Fibroblast of skin of right biceps (primary cell): ENCODE results near the gene PTGDS.
A peak's percentile ranks its signal among the peaks of the same experiment; 100 is the strongest.

Experiments used
- DNase-seq: peaks from one replicate; pipeline ENCODE4 v3.0.0-alpha.2; 2013

PTGDS gene

DNA sequence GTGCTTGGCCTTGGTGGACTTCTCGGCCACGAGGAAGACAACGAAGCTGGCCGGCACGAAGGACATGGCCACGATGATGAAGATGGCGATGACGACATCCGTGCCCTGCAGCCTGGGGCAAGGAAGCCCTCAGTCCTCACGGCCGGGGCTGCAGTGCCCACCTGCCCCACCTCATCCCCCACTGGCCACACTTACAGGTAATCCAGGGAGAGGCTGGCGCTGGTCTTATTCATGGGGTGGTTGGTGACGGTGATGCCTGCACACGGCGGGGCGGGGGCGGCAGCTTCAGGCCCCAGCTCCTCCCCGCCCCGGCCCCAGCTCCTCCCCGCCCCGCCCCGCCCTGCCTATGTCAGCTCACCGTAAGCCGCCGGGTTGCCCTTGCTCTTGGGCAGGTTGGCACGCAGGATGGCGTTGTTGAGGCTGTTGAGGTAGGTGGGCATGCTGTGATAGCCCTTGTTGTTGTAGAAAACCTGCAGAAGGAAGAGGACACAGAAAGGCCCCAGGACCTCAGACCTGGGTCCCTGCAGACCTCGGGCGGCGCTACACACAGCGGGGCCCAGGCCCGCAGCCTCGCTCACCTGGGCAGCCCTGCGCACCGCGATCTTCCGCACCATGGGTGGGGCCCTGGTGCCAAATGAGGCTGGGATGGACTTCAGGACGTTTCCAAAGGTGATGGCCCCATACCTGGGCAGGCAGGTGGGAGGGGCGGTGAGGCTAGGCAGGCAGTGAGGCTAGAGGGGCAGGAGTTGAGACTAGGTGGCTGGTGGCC, 34.8 kb downstream of the PTGDS start:
- no peak for DNase-seq

GRCh38 chr9:137012694-137013570, 35.6 kb downstream of the PTGDS start:
- DNase-seq, result no peak

DNA sequence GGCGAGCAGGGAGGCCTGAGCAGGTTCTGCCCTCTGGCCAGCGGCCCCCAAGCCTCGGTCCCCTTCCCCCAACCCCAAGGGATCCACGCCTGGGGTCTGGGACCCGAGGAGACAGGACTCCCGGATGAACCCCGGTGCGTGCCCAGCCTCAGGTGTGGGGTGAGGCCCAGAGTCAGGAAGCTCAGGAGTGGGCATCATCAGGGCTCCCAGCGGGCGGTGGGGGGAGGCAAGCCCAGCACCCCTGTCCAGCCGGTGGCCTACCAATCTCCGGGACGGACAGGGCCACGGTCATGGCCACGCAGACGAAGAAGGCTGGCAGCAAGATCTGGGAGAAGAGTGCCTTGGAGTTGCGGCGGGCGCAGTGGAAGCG, 36.3 kb downstream of the PTGDS start:
- DNase-seq, result no peak

DNA sequence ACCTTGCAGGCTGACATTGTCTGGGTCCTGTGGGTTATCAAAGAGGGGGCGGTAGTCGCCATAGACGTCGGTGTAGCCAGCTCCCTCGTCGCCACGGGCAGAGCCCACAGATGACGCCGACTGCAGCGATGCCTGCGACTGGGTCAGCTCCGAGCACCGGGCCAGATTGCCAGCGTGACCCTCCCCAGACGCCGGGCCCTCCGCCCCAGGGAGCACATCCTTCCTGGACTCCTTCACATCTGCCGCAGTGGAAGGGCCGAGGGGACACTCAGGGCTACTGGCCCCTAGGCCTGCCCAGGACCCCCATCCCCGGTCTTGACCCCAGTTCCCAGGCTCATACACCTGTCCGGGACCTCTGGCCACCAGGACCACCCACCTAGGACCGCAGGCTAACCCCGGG, 36.9 kb downstream of the PTGDS start:
- no peak for DNase-seq

DNA sequence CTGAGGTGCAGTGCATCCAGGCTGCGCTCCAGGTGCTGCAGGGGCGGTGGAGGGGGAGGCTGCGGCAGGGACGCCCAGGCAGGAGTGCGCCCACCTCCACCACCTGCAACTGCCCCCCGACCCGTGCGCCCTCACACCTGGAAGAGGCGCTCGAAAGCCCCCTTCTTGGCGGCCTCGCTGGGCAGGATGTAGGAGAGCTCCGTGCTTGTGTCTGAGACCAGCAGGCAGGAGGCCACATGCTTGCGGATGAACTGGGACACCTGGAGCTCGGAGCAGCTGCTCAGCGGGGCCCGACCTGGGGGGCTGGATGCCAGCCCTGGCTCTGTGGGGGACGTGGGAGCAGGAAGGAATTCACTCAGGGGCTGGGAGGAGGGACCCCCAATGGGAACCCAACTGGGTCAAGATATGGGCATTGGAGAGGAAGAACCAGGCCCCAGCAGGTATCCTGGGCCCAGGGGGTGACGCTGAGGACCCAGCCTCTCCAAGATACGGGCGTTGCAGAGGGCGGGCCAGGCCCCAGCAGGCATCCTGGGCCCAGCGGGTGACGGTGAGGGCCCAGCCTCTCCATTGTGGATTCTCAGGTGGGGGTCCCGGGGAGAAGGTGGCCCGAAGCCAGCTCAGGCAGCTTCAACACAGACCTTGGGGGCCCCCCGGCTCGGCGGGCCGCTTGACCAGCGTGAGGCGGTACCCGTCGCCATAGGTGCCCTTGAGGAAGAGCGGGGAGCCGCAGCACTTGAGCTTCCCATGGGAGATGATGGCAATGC, 37.7 kb downstream of the PTGDS start:
- no peak for DNase-seq

GRCh38 chr9:137015540-137015930, 38.2 kb downstream of the PTGDS start:
- DNase-seq, result no peak

DNA sequence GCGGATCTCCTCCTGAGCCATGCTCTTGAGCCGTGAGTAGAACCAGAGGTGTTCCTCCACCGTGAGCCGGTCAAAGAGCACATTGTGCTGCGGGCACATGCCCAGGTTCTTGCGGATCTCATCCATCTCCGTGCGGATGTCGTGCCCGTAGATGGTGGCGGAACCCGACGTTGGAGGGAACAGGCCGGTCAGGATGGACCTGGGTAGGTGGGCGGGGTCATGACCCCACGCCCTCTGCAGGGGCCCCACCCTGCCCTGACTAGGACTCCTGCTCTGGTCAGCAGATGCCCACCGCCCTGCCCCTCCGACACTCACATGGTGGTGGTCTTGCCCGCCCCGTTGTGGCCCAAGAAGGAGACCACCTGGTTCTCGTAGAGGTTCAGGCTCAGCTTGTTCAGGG, 38.7 kb downstream of the PTGDS start:
- DNase-seq, result no peak

GRCh38 chr9:137016436-137016835, 39.1 kb downstream of the PTGDS start:
- DNase-seq, result no peak

DNA sequence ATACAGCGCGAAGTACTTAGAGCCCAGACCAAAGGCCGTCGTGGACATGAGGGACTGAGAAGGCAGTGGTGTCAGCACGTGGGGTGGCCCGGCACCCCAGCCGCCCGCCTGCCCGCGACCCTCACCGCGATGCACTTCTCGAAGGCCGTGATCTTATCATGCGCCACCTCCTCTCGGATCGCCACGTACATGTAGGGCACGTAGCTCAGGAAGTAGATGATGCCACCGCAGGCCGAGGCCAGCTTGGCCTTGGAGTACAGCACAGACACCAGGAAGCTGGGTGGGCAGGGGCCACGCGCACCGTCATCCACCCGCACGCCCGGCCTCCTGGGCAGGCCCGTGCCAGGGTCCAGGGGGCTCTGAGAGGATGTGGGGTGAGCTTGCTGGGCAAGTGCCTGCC, 39.8 kb downstream of the PTGDS start:
- no peak for DNase-seq

- no peak for DNase-seq
Observed at GRCh38 chr9:137017791-137018497, 40.6 kb downstream of the PTGDS start.

DNA sequence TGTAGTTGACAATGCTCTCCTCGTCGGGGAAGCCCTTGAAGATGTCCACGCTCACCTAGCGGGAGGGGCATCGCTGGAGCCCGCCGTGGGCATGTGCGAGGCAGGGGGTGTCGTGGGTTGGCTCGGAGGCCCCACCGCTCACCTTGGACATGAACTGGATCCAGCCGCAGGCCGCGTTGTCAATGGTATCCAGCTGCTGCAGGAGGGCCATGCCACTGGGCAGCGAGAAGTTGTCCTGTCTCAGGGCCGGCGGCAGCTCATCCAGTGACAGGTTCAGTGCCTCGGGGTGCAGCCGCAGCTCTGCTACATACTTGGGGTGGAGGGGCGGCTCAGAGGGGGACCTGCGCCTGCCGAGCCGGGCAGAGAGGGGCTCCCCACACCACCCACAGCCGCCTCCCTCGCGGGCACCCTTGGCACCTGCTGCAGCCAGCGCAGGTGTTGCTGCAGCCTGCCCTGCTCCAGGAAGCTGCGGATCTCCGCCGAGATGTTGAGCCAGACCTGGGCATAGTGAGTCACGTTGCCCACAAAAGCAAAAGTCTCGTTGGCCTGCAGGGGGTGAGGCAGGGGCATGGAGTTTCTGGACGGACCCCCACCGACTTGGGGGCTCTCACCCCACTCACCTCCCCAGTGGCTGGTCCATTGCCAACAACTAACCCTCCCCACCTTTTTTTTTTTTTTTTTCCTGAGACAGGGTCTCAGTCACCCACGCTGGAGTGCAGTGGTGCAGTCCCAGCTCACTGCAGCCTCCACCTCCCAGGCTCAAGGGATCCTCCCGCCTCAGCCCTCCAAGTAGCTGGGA, 41.7 kb downstream of the PTGDS start:
- no peak for DNase-seq

- no peak for DNase-seq
Observed at GRCh38 chr9:137019891-137020683, 42.8 kb downstream of the PTGDS start.

- no peak for DNase-seq
Observed at GRCh38 chr9:137020771-137021567, 43.7 kb downstream of the PTGDS start.

DNA sequence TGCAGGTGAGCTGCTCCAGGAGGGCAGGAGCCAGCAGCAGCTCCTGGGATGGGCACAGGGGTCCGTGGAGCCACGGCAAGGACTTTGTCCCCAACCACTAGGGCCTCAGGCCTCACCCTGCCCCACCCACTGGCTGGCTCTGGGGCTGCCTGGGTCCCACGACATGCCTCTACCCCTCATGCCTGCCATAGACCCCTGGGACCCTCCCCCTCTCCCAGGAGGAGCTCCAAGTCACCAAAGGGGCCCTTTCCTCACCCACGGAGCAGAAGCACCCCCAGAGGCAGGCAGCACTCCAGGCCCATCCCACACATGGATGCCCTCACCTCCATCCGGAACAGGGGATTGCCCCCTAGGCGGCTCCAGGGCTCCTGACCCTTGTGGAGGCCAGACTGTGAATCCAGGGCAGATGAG, 44.3 kb downstream of the PTGDS start:
- DNase-seq, result no peak

GRCh38 chr9:137021979-137022661, 44.8 kb downstream of the PTGDS start:
- DNase-seq, result peak; percentile 56

DNA sequence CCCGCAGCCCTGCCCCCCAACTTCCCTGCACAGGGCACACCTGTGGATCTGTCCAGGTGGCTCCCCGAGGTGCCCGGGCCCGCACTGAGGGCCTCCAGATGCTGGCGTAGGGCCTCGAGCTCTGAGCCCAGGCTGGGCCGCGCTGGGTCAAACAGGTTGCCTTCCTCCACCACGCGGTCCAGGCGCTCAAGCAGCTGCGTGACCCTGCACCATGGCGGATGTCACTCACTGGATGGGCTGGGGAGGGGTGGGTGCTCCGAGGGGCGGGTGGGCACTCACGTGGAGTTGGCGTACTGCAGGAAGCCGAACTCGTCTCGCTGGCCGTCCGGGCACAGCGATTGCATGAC, 45.3 kb downstream of the PTGDS start:
- DNase-seq, result no peak

GRCh38 chr9:137023157-137023556, 45.9 kb downstream of the PTGDS start:
- no peak for DNase-seq

GRCh38 chr9:137023583-137023991, 46.3 kb downstream of the PTGDS start:
- no peak for DNase-seq

DNA sequence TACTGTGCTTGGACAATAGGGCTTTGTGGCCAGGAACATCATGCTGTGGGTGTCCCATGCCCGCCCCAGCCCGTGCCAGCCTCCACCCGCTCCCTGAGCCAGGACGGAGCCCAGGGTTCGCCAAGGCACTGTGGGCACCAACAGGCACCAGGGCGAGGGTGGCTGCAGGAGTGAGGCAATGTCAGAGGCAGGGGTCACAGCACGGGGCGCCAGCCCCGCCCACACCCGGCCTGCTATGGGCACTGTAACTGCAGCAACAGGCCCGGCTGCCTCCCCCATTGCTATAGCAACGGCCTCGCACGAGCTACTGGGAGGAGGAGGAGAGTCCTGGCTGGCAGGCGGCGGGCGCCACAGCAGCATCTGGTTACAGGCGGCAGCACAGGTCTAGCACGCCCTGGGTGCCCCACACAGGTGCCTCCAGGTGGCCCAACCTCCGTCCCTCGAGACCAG, 48.2 kb downstream of the PTGDS start:
- DNase-seq, result no peak

DNA sequence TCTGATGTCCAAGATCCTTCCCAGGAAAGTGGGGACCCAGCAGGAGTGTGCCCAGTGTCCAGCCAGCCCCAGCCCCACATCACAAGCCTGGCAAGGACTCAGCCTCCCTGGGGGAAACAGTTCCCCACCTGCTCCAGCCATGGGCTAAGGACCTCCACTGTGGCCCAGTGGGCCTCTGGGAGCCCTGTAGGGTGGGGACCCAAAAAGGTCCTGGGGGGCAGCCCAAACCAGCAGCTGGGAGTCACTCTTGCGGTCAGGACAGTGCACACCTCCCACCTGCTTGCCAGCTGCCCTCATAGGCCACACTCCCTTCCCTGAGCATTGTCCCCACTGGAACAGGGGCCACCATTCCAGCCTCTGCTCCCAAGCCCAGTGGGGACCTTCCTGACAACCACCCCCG, 49.1 kb downstream of the PTGDS start:
- no peak for DNase-seq
